Sigmoid colon (tissue), 7 donors: Measurements from ENCODE around the gene SAT1. TPM values are rescaled to one million over a fixed set of nuclear protein-coding genes. Genes with fewer than 3 reads are reported as not detected.

Experiments
- DNase-seq: peaks from one replicate; pipeline ENCODE4 v3.0.0-alpha.2; 2019
- H3K27ac ChIP-seq, 4 donors: fragments of 200-600 bp; sonication (generic); one replicate each; pipeline ENCODE4 v1.5.1; 2016 to 2019; ENCODE audit warnings: mild to moderate bottlenecking in 1 of 4
- H3K27me3 ChIP-seq, 3 donors: fragments of 200-600 bp; sonication (generic); one replicate each; pipeline ENCODE4 v1.5.1; 2019; ENCODE audit warnings: mild to moderate bottlenecking in 1 of 3
- H3K36me3 ChIP-seq, 4 donors: fragments of 200-600 bp; sonication (generic); one replicate each; pipeline ENCODE4 v1.5.1; 2016 to 2019
- H3K4me1 ChIP-seq, 4 donors: fragments of 200-600 bp; sonication (generic); one replicate each; pipeline ENCODE4 v1.5.1; 2017 to 2019
- H3K4me3 ChIP-seq, 4 donors: fragments of 200-600 bp; sonication (generic); one replicate each; pipeline ENCODE4 v1.5.1; 2017 to 2019; ENCODE audit warnings: mild to moderate bottlenecking in 2 of 4, moderate library complexity in 1 of 4
- H3K9me3 ChIP-seq, 4 donors: fragments of 200-600 bp in 3 of 4; sonication (generic) in 3 of 4; one replicate each; pipeline versions ENCODE4 v1.5.1 to v1.6.1; 2013 to 2019
- EP300 ChIP-seq, 4 donors: sonication (generic); formaldehyde crosslinking; IDR thresholded peaks; one replicate each; pipeline ENCODE4 v1.6.1; 2017; ENCODE audit warnings: antibody characterized with exemption in 4 of 4
- POLR2A ChIP-seq, 2 donors: fragments of 450-650 bp; IDR thresholded peaks; one replicate each; pipeline ENCODE4 v1.6.1; 2016; ENCODE audit warnings: antibody characterized with exemption in 2 of 2, mild to moderate bottlenecking in 2 of 2, moderate library complexity in 2 of 2
- POLR2AphosphoS5 ChIP-seq, 4 donors: sonication (generic); formaldehyde crosslinking; IDR thresholded peaks; one replicate each; pipeline ENCODE4 v1.6.1; 2017; ENCODE audit warnings: antibody characterized with exemption in 4 of 4
- WGBS, 2 donors: extraction: QIAGEN DNeasy Blood & Tissue Kit; methylation state at CpG; one replicate each; pipeline ENCODE4 v1.1.7; 2013; 5-methylcytosine and 5-hydroxymethylcytosine counted together
- intact Hi-C: fragments of 100-400 bp; cut with DNase I; formaldehyde crosslinking; loops from one replicate; pipeline ENCODE4 v1.15.1; 2023
- polyA plus RNA-seq, 3 donors: library from polyadenylated mRNA; stranded (reverse); fragments of 200-250 nt; gene quantifications; one replicate each; pipeline ENCODE4 v1.2.3, GENCODE V29; 2013
- total RNA-seq, 4 donors: library from RNA; depleted of rRNA; stranded (reverse); fragments of >200 nt; gene quantifications; one replicate each; pipeline ENCODE4 v1.1.0, GENCODE V29; 2016
- TF ChIP-seq, protein P1 (sequence below), 4 experiments: fragments of 450-650 bp in 3 of 4; fragments of 200-600 bp in 1 of 4; IDR thresholded peaks; one replicate each; pipeline ENCODE4 v1.5.1; 2016 to 2019; ENCODE audit warnings: antibody characterized with exemption in 4 of 4, mild to moderate bottlenecking in 3 of 4, moderate library complexity in 2 of 4
- donor health status: healthy with polysubstance abuse.
- donor health status: Bipolar disorder and iron deficiency.
- donor health status: healthy.

Gene SAT1
- total and polyA plus RNA-seq, 7 donors: 321 to 1,356 (median 371) TPM

DNA sequence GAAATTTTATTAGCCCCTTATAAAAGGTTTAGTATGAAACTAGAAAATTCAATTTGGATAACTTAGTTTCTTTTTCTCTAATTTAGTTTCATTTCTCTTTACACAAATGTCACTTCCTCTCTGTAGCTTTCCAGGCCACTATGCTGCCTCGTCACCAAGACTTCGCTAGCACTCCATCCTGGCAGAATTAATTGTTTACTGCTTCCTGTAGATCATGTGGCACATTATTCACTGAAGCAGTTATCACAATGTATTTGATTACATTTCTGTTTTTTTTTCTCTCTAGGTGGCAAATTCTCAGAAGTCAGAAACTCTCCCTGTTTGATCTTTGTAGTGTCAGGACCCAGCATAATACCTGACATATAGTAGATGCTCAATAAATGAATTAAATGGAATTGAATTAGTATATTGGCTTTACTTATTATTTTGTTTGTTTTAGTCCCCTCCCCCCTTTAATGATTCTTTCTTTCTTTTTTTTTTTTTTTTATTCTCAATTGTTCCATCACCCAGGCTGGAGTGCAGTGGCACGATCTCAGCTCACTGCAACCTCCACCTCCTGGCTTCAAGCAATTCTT is 9.3 kb upstream of the SAT1 start:
- no peaks in the 10 kb centered on the region for H3K27me3 ChIP-seq
- no peaks in the 10 kb centered on the region for H3K4me1 ChIP-seq
- no peak for TF ChIP-seq POLR2AphosphoS5 (IDR thresholded peaks at IDR 0.05)
- no peak for TF ChIP-seq EP300 (IDR thresholded peaks at IDR 0.05)
- TF ChIP-seq POLR2A (IDR thresholded peaks at IDR 0.05): no peak
- TF ChIP-seq, protein P1, sequence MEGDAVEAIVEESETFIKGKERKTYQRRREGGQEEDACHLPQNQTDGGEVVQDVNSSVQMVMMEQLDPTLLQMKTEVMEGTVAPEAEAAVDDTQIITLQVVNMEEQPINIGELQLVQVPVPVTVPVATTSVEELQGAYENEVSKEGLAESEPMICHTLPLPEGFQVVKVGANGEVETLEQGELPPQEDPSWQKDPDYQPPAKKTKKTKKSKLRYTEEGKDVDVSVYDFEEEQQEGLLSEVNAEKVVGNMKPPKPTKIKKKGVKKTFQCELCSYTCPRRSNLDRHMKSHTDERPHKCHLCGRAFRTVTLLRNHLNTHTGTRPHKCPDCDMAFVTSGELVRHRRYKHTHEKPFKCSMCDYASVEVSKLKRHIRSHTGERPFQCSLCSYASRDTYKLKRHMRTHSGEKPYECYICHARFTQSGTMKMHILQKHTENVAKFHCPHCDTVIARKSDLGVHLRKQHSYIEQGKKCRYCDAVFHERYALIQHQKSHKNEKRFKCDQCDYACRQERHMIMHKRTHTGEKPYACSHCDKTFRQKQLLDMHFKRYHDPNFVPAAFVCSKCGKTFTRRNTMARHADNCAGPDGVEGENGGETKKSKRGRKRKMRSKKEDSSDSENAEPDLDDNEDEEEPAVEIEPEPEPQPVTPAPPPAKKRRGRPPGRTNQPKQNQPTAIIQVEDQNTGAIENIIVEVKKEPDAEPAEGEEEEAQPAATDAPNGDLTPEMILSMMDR (IDR thresholded peaks at IDR 0.05): no peak
- no peaks in the 10 kb centered on the region for H3K9me3 ChIP-seq
- H3K27ac ChIP-seq: peak overlapping the region in 2 of 4 donors; percentile 2 to 18
- WGBS, 2 donors: 40 to 55% methylated on average over 3 of the region's 3 CpGs
- no peaks in the 10 kb centered on the region for H3K36me3 ChIP-seq
- no peak overlapping the region for H3K4me3 ChIP-seq
- no peak for DNase-seq
- intact Hi-C loops: no loop called here

- intact Hi-C loops: no loop called here
- Histone ChIP-seq H3K27me3 (no peaks in the 10 kb centered on the region), H3K9me3 (no peaks in the 10 kb centered on the region), H3K36me3 (no peaks in the 10 kb centered on the region), H3K4me1 (no peaks in the 10 kb centered on the region), H3K27ac (no peak overlapping the region), H3K4me3 (no peak overlapping the region)
- DNase-seq: no peak
- WGBS, 2 donors: 83 to 94% methylated on average over 3 of the region's 3 CpGs
- no peak for TF ChIP-seq POLR2AphosphoS5 (IDR thresholded peaks at IDR 0.05)
- no peak for TF ChIP-seq EP300 (IDR thresholded peaks at IDR 0.05)
- TF ChIP-seq, protein P1 (IDR thresholded peaks at IDR 0.05): no peak
- no peak for TF ChIP-seq POLR2A (IDR thresholded peaks at IDR 0.05)
These were observed 6.6 kb upstream of the SAT1 start for GRCh38 chrX:23776363-23776762.

GRCh38 chrX:23779025-23779424 is 3.9 kb upstream of the SAT1 start:
- 65 to 84% methylated on average over 4 of the region's 4 CpGs for WGBS, 2 donors
- TF ChIP-seq POLR2AphosphoS5 (IDR thresholded peaks at IDR 0.05) (no peak), EP300 (IDR thresholded peaks at IDR 0.05) (no peak), POLR2A (IDR thresholded peaks at IDR 0.05) (no peak)
- TF ChIP-seq, protein P1 (IDR thresholded peaks at IDR 0.05): no peak
- DNase-seq: no peak
- Histone ChIP-seq H3K36me3 (no peaks in the 10 kb centered on the region), H3K4me1 (no peaks in the 10 kb centered on the region), H3K27me3 (no peaks in the 10 kb centered on the region), H3K9me3 (no peaks in the 10 kb centered on the region), H3K4me3 (no peak overlapping the region), H3K27ac (no peak overlapping the region)
- intact Hi-C loops: no loop called here

GRCh38 chrX:23782455-23782854 is 518 bp upstream of the SAT1 start:
- WGBS, 2 donors: 43 to 59% methylated on average over 6 of the region's 6 CpGs
- H3K27me3 ChIP-seq: no peaks in the 10 kb centered on the region
- peaks cover 0 to 9% (median 0%) of the 10 kb centered on the region in 4 donors for H3K4me1 ChIP-seq
- H3K4me3 ChIP-seq: peak overlapping the region in 3 of 4 donors; percentile 23 to 70 (median 27)
- H3K9me3 ChIP-seq: no peaks in the 10 kb centered on the region
- peaks cover 0 to 12% (median 0%) of the 10 kb centered on the region in 4 donors for H3K36me3 ChIP-seq
- DNase-seq: no peak
- TF ChIP-seq POLR2AphosphoS5 (IDR thresholded peaks at IDR 0.05): no peak
- no peak for TF ChIP-seq POLR2A (IDR thresholded peaks at IDR 0.05)
- no peak for TF ChIP-seq EP300 (IDR thresholded peaks at IDR 0.05)
- TF ChIP-seq, protein P1 (IDR thresholded peaks at IDR 0.05): no peak
- intact Hi-C loops: loop anchor here (1.0 to 10.0 kb wide), 5 partner anchors 40 to 272 kb away; partner anchors contain the start of genes ACOT9 and EIF2S3
- H3K27ac ChIP-seq: peak overlapping the region; percentile 67 to 94 (median 80)
